HepG2 (cell line): Measurements from ENCODE around the gene SEC24D. TPM values are rescaled to one million over a fixed set of nuclear protein-coding genes. Genes with fewer than 3 reads are reported as not detected.

Source experiments
- ATAC-seq: fragments of 200-7000 bp; cut with Tn5 transposase; 3 replicates; pipeline ENCODE4 v1.9.1; 2020; ENCODE audit warnings: mild to moderate bottlenecking, moderate library complexity
- BruUV-seq: library from RNA; stranded (reverse); fragments of 400-500 nt; replicated peaks from 2 replicates; lab custom pipeline; 2021; lab: Mats Ljungman, UMichigan
- CTCF ChIA-PET: fragments of 300-600 bp; formaldehyde crosslinking; extraction: SDS; loops from one replicate; lab custom pipeline; 2021; ENCODE audit warnings: low total read pairs, inconsistent platforms, low intra/inter-chr PET ratio; lab: Yijun Ruan, JAX
- POLR2A ChIA-PET: fragments of 350-600 bp; sonication (Branson Sonifier 250); formaldehyde crosslinking; loops from one replicate; lab custom pipeline; 2020; ENCODE audit warnings: antibody characterized with exemption, inconsistent platforms; lab: Yijun Ruan, JAX
- DNase-seq: peaks from one replicate; pipeline ENCODE4 v3.0.0-alpha.2; 2015; ENCODE audit warnings: low spot score
- FAIRE-seq: peaks from 3 replicates; lab custom pipeline; 2011; peaks lifted over from hg19 to GRCh38; lab: Jason Lieb, UNC
- H2AFZ ChIP-seq: one replicate; pipeline ENCODE4 v1.6.1; 2011; ENCODE audit warnings: low read length, inconsistent platforms
- H3K27ac ChIP-seq: fragments of 300-600 bp; 3 replicates; pipeline ENCODE4 v1.8.0; 2011; ENCODE audit warnings: mixed run types, mild to moderate bottlenecking, mixed read lengths, low read length, inconsistent platforms; ENCODE audit not compliant: insufficient read depth; ENCODE audit errors: extremely low read length
- H3K27me3 ChIP-seq, 2 experiments: fragments of 200-600 bp in 1 of 2; 2 replicates in 1 of 2; 3 replicates in 1 of 2; pipeline versions ENCODE4 v1.6.0 to v1.8.0; 2011; ENCODE audit warnings: low read length in 2 of 2, mild to moderate bottlenecking in 2 of 2, moderate library complexity in 2 of 2, inconsistent platforms in 1 of 2; ENCODE audit not compliant: insufficient read depth in 2 of 2, control insufficient read depth in 1 of 2
- H3K36me3 ChIP-seq, 2 experiments: fragments of 200-600 bp in 1 of 2; replicated peaks in 1 of 2; 2 replicates in 1 of 2; 3 replicates in 1 of 2; pipeline versions ENCODE4 v1.5.1 to v1.8.0; 2011; ENCODE audit warnings: low read length in 2 of 2, inconsistent platforms in 1 of 2; ENCODE audit not compliant: insufficient read depth in 2 of 2, control insufficient read depth in 1 of 2
- H3K4me1 ChIP-seq: 2 replicates; pipeline ENCODE4 v1.5.1; 2012; ENCODE audit warnings: low read length, inconsistent platforms; ENCODE audit not compliant: insufficient read depth
- H3K4me2 ChIP-seq: 2 replicates; pipeline ENCODE4 v1.6.0; 2011; ENCODE audit warnings: low read depth, low read length, inconsistent platforms
- H3K4me3 ChIP-seq, 3 experiments: fragments of 200-600 bp in 1 of 3; sonication (generic), shearing (Covaris generic) in 1 of 3; replicated peaks in 1 of 3; 2 replicates each; pipeline ENCODE4 v1.5.1; 2011 to 2016; ENCODE audit warnings: low read length in 3 of 3, inconsistent platforms in 2 of 3, low read depth in 2 of 3, mild to moderate bottlenecking in 2 of 3, control low read depth in 1 of 3, mixed read lengths in 1 of 3; ENCODE audit not compliant: insufficient read depth in 1 of 3
- H3K79me2 ChIP-seq: one replicate; pipeline ENCODE4 v1.6.1; 2011; ENCODE audit warnings: low read length, inconsistent platforms; ENCODE audit not compliant: insufficient read depth
- H3K9ac ChIP-seq: 2 replicates; pipeline ENCODE4 v1.6.0; 2011; ENCODE audit warnings: mild to moderate bottlenecking, low read depth, low read length, inconsistent platforms; ENCODE audit not compliant: insufficient read depth
- H3K9me3 ChIP-seq: 2 replicates; pipeline ENCODE4 v1.5.1; 2012; ENCODE audit warnings: mild to moderate bottlenecking, low read length
- H4K20me1 ChIP-seq: 2 replicates; pipeline ENCODE4 v1.6.0; 2011; ENCODE audit warnings: inconsistent platforms, mild to moderate bottlenecking, low read length, moderate library complexity; ENCODE audit not compliant: insufficient read depth
- ELF1 ChIP-seq: sonication (generic); formaldehyde crosslinking; IDR thresholded peaks from 2 replicates; pipeline ENCODE4 v1.4.0; 2020; ENCODE audit warnings: missing genetic modification reagents
- ELF3 ChIP-seq: IDR thresholded peaks from 2 replicates; pipeline ENCODE4 v1.6.1; 2016; ENCODE audit warnings: missing genetic modification reagents, missing compliant biosample characterization
- HDAC6 ChIP-seq: fragments of 200-600 bp; sonication (generic); IDR thresholded peaks from 2 replicates; pipeline ENCODE4 v1.7.0; 2017; ENCODE audit warnings: mild to moderate bottlenecking, antibody characterized with exemption, low read length, low read depth
- HNRNPK ChIP-seq: fragments of 200-400 bp; formaldehyde crosslinking; IDR thresholded peaks from 2 replicates; pipeline ENCODE4 v1.6.1; 2018; ENCODE audit warnings: low read length, low read depth, moderate library complexity, mild to moderate bottlenecking; ENCODE audit not compliant: poor library complexity, severe bottlenecking
- NFYC ChIP-seq: IDR thresholded peaks from 2 replicates; pipeline ENCODE4 v1.6.1; 2016; ENCODE audit warnings: missing genetic modification reagents, missing compliant biosample characterization
- TBP ChIP-seq: sonication (generic); formaldehyde crosslinking; IDR thresholded peaks from 2 replicates; pipeline ENCODE4 v1.5.0; 2020; ENCODE audit warnings: missing genetic modification reagents
- THAP11 ChIP-seq: IDR thresholded peaks from 2 replicates; pipeline ENCODE4 v1.6.1; 2016; ENCODE audit warnings: missing biosample characterization, missing genetic modification reagents
- ZNF557 ChIP-seq: sonication (generic); formaldehyde crosslinking; IDR thresholded peaks from 2 replicates; pipeline ENCODE4 v1.4.0; 2020; ENCODE audit warnings: missing genetic modification reagents
- ZNF576 ChIP-seq: sonication (generic); formaldehyde crosslinking; IDR thresholded peaks from 2 replicates; pipeline ENCODE4 v1.4.0; 2020; ENCODE audit warnings: mild to moderate bottlenecking, missing genetic modification reagents
- WGBS: methylation state at CpG from one replicate; pipeline ENCODE4 v1.1.6; 2017; ENCODE audit warnings: low lambda C conversion rate; 5-methylcytosine and 5-hydroxymethylcytosine counted together
- in situ Hi-C: cut with HindIII; loops from 2 replicates; pipeline ENCODE4 v1.10.0; 2017; ENCODE audit warnings: low pct_unique_long_range_greater_than_20kb; ENCODE audit not compliant: extremely low pct_ligation_motif_present
- intact Hi-C: fragments of 100-400 bp; cut with micrococcal nuclease; formaldehyde crosslinking; loops from one replicate; pipeline ENCODE4 v1.10.0; 2022; ENCODE audit not compliant: unreplicated experiment
- polyA plus RNA-seq, 8 experiments: library from polyadenylated mRNA; depleted of rRNA in 3 of 8; stranded (reverse) in 7 of 8; unstranded in 1 of 8; fragments of >200 nt; fragmentation: Illumina TruSeq in 4 of 8; extraction: Trizol in 4 of 8; gene quantifications; 2 replicates each; pipeline versions ENCODE4 v1.2.1 to v1.2.3, GENCODE V29; 2011 to 2016; ENCODE audit warnings: low read depth in 4 of 8, missing spikeins in 1 of 8, mixed read lengths in 1 of 8; ENCODE audit not compliant: insufficient read depth in 1 of 8
- total RNA-seq, 5 experiments: library from RNA; depleted of rRNA; stranded (reverse); fragments of >200 nt; fragmentation: Illumina TruSeq; extraction: Trizol; gene quantifications; 2 replicates each; pipeline ENCODE4 v1.2.3, GENCODE V29; 2016; ENCODE audit warnings: low read depth in 1 of 5
- TF ChIP-seq, protein P1 (sequence below), 2 experiments: sonication (generic) in 1 of 2; formaldehyde crosslinking in 1 of 2; IDR thresholded peaks; 2 replicates each; pipeline versions ENCODE4 v1.4.0 to v1.6.1; 2018 to 2020; ENCODE audit warnings: missing genetic modification reagents in 2 of 2, borderline replicate concordance in 1 of 2, low read depth in 1 of 2, mild to moderate bottlenecking in 1 of 2, missing biosample characterization in 1 of 2
- TF ChIP-seq, protein P2 (sequence below): sonication (generic); formaldehyde crosslinking; IDR thresholded peaks from 2 replicates; pipeline ENCODE4 v1.8.0; 2022; ENCODE audit warnings: mild to moderate bottlenecking, missing genetic modification reagents, borderline replicate concordance
- TF ChIP-seq, protein P3 (sequence below): sonication (generic); formaldehyde crosslinking; IDR thresholded peaks from 2 replicates; pipeline ENCODE4 v1.8.0; 2022; ENCODE audit warnings: low read depth, missing genetic modification reagents

SEC24D gene
- total and polyA plus RNA-seq, 2 of the 13 experiments (the other 11 are each of a cell fraction or from before 2014, with no cell fraction given): 30.0 to 51.1 TPM

- TF ChIP-seq ELF1 (CRISPR knock-in tag) (no peak), ZNF557 (CRISPR knock-in tag) (no peak), ZNF576 (CRISPR knock-in tag) (no peak), TBP (CRISPR knock-in tag) (no peak), HDAC6 (no peak), THAP11 (no peak), HNRNPK (no peak), NFYC (CRISPR knock-in tag) (no peak), ELF3 (CRISPR knock-in tag) (no peak)
- TF ChIP-seq, protein P1, sequence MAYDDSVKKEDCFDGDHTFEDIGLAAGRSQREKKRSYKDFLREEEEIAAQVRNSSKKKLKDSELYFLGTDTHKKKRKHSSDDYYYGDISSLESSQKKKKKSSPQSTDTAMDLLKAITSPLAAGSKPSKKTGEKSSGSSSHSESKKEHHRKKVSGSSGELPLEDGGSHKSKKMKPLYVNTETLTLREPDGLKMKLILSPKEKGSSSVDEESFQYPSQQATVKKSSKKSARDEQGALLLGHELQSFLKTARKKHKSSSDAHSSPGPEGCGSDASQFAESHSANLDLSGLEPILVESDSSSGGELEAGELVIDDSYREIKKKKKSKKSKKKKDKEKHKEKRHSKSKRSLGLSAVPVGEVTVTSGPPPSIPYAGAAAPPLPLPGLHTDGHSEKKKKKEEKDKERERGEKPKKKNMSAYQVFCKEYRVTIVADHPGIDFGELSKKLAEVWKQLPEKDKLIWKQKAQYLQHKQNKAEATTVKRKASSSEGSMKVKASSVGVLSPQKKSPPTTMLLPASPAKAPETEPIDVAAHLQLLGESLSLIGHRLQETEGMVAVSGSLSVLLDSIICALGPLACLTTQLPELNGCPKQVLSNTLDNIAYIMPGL (CRISPR knock-in tag; IDR thresholded peaks at IDR 0.05; ENCODE audit: borderline replicate concordance in 1 of 2, low read depth in 1 of 2): no peak
- TF ChIP-seq, protein P2, sequence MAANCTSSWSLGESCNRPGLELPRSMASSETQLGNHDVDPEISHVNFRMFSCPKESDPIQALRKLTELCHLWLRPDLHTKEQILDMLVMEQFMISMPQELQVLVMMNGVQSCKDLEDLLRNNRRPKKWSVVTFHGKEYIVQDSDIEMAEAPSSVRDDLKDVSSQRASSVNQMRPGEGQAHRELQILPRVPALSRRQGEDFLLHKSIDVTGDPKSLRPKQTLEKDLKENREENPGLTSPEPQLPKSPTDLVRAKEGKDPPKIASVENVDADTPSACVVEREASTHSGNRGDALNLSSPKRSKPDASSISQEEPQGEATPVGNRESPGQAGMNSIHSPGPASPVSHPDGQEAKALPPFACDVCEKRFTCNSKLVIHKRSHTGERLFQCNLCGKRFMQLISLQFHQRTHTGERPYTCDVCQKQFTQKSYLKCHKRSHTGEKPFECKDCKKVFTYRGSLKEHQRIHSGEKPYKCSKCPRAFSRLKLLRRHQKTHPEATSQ (CRISPR knock-in tag): no peak
- TF ChIP-seq, protein P3, sequence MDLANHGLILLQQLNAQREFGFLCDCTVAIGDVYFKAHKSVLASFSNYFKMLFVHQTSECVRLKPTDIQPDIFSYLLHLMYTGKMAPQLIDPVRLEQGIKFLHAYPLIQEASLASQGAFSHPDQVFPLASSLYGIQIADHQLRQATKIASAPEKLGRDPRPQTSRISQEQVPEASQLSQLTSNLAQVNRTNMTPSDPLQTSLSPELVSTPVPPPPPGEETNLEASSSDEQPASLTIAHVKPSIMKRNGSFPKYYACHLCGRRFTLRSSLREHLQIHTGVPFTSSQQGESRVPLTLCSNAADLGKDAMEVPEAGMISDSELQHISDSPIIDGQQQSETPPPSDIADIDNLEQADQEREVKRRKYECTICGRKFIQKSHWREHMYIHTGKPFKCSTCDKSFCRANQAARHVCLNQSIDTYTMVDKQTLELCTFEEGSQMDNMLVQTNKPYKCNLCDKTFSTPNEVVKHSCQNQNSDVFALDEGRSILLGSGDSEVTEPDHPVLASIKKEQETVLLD (CRISPR knock-in tag): no peak
- Histone ChIP-seq H4K20me1 (no peaks in the 10 kb centered on the region), H3K36me3 (peaks cover 11 to 73% of the 10 kb centered on the region in 2 experiments), H3K9ac (no peak overlapping the region), H3K9me3 (no peaks in the 10 kb centered on the region), H3K4me3 (no peak overlapping the region), H3K79me2 (no peaks in the 10 kb centered on the region), H3K27me3 (no peaks in the 10 kb centered on the region), H3K27ac (no peak overlapping the region), H3K4me2 (no peak overlapping the region), H2AFZ (no peak overlapping the region), H3K4me1 (peaks cover 13% of the 10 kb centered on the region)
- in situ Hi-C loops (no loop called here), intact Hi-C loops (no loop called here)
- no peak for FAIRE-seq
- BruUV-seq: no TSS peak
- no peak for ATAC-seq
- POLR2A ChIA-PET: no interaction called here
- no peak for DNase-seq
- WGBS: 95% methylated on average over 7 of the region's 7 CpGs
- CTCF ChIA-PET: no interaction called here
Observed at GRCh38 chr4:118734491-118735205, 101.3 kb downstream of the SEC24D start.
